ENCODE measurements around the gene ERMP1.

Gene ERMP1

DNA sequence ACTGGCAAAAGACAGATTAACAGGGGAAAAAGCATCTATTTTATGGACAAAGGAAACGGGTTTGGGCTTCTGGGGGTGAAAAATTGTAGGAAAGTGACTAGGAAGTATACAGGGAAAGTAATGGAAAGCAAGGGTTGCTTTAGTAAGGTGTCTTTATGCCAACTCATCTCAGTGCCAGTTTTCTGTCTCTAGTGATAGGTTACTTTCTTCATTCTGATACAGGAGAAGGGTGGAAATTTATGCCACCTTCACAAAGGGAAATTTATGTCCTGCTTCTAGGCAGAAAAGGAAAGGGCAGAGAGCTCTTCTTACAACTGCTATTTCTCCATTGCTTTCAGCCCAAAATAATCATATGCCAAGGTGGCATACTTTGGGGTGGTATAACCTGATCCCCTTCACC is 20.1 kb upstream of the ERMP1 start:
- TF ChIP-seq, protein P1, sequence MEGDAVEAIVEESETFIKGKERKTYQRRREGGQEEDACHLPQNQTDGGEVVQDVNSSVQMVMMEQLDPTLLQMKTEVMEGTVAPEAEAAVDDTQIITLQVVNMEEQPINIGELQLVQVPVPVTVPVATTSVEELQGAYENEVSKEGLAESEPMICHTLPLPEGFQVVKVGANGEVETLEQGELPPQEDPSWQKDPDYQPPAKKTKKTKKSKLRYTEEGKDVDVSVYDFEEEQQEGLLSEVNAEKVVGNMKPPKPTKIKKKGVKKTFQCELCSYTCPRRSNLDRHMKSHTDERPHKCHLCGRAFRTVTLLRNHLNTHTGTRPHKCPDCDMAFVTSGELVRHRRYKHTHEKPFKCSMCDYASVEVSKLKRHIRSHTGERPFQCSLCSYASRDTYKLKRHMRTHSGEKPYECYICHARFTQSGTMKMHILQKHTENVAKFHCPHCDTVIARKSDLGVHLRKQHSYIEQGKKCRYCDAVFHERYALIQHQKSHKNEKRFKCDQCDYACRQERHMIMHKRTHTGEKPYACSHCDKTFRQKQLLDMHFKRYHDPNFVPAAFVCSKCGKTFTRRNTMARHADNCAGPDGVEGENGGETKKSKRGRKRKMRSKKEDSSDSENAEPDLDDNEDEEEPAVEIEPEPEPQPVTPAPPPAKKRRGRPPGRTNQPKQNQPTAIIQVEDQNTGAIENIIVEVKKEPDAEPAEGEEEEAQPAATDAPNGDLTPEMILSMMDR (IDR thresholded peaks at IDR 0.05): no peak
- H3K27me3 ChIP-seq: no peaks in the 10 kb centered on the region
- DNase-seq: no peak
- H3K9me3 ChIP-seq: no peaks in the 10 kb centered on the region
- H3K36me3 ChIP-seq: peaks cover 0 to 7% (median 5%) of the 10 kb centered on the region in 3 donors
- intact Hi-C loops (cut with DNase I; ENCODE audit: low total_unique reads): no loop called here
- no peak overlapping the region for H3K4me3 ChIP-seq
- H3K4me1 ChIP-seq: no peaks in the 10 kb centered on the region
- no peak overlapping the region for H3K27ac ChIP-seq

DNA sequence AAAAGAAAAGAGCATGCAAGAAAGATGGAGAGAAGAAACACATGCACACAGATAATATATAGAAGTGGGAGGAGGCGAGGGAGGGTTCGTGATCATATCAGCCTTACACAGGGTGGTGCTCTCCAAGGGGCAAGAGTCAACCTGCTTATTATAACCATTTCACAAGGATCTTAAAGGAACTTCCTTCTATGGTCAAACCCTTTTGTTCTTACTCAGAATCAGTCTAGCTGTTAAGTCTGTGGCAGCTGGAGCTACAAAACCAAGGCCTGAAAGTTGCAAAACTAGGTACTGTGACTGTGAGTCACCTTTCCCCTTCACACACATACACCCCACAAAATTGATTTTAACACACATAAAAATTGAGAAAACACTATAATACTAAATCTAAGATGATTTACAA is 18.5 kb upstream of the ERMP1 start:
- no peak overlapping the region for H3K4me3 ChIP-seq
- H3K27me3 ChIP-seq: no peaks in the 10 kb centered on the region
- H3K9me3 ChIP-seq: no peaks in the 10 kb centered on the region
- H3K36me3 ChIP-seq: peaks cover 0 to 4% (median 0%) of the 10 kb centered on the region in 3 donors
- H3K4me1 ChIP-seq: no peaks in the 10 kb centered on the region
- intact Hi-C loops (cut with DNase I; ENCODE audit: low total_unique reads): no loop called here
- TF ChIP-seq, protein P1 (IDR thresholded peaks at IDR 0.05): no peak
- H3K27ac ChIP-seq: no peak overlapping the region
- no peak for DNase-seq

DNA sequence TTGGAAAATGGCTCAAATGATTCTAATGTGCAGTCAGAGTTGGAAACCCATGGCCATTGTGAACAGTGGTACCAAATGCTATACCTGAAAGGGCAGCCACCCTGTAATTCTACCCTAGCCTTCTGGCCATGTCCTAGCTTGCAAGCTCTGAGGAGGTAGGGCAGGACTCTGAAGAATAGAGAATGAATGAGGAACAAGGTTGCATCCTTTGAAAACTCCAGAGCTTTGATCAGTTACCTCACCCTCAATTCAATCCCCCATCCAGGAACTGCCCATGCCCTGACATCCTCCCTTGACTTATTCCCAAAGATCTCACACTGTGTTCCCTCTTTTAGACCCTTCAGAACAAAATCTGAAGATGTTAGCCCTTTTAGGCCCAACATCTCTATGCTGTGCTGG is 17.8 kb upstream of the ERMP1 start:
- H3K36me3 ChIP-seq: no peaks in the 10 kb centered on the region
- no peaks in the 10 kb centered on the region for H3K9me3 ChIP-seq
- DNase-seq: no peak
- intact Hi-C loops (cut with DNase I; ENCODE audit: low total_unique reads): no loop called here
- no peaks in the 10 kb centered on the region for H3K27me3 ChIP-seq
- no peak overlapping the region for H3K4me3 ChIP-seq
- no peak overlapping the region for H3K27ac ChIP-seq
- H3K4me1 ChIP-seq: no peaks in the 10 kb centered on the region
- TF ChIP-seq, protein P1 (IDR thresholded peaks at IDR 0.05): no peak

DNA sequence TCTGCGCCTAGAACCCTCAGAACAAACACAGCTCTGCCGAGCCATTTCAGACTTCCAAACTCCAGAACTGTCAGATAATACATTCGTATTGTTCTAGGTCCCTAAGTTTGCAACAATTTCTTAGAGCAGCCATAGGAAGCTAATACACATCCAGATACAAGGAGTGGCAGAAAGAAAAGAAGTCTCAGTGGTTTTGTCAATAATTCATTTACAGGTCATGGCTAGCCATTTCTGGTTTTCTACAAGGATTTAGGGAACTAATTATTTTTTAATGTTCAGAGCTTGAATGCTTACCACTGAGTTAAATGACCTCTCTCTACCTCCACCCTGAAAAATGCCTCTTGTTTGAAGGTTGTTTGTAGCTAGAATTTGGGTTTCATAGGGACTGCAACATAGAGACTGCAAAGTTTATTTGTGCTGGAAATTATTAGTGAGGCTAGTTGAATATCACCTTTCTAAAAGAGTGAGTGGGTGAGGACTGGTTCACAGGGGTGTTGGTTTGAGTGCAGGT is 15.5 kb upstream of the ERMP1 start:
- Histone ChIP-seq H3K4me1 (no peaks in the 10 kb centered on the region), H3K4me3 (no peak overlapping the region), H3K27ac (no peak overlapping the region), H3K9me3 (no peaks in the 10 kb centered on the region), H3K27me3 (no peaks in the 10 kb centered on the region), H3K36me3 (no peaks in the 10 kb centered on the region)
- no peak for DNase-seq
- TF ChIP-seq, protein P1 (IDR thresholded peaks at IDR 0.05): no peak
- intact Hi-C loops (cut with DNase I; ENCODE audit: low total_unique reads): no loop called here

DNA sequence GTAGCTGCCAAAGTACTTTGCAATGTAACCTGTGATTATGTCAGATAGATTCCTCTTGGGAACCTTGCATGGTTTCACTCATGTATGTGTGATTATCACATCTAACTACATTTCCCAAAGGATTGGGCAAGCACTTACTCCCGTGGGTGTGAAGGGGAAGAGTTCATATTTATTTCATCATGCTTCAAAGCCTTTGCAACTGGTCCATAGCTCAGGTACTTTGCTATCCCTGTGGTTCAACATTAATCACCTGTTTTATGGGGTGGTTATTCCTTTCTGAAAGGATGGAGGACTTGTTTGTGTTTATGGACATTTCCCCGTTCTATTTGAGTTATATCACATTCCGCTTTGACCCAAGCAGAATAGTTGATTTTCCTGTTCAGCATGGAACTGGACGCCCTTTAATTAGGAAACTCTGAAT is 13.6 kb upstream of the ERMP1 start:
- intact Hi-C loops (cut with DNase I; ENCODE audit: low total_unique reads): no loop called here
- DNase-seq: no peak
- Histone ChIP-seq H3K4me3 (no peak overlapping the region), H3K27me3 (no peaks in the 10 kb centered on the region), H3K9me3 (no peaks in the 10 kb centered on the region), H3K4me1 (no peaks in the 10 kb centered on the region), H3K36me3 (peaks cover 0 to 2% (median 0%) of the 10 kb centered on the region in 3 donors), H3K27ac (no peak overlapping the region)
- TF ChIP-seq, protein P1 (IDR thresholded peaks at IDR 0.05): no peak

DNA sequence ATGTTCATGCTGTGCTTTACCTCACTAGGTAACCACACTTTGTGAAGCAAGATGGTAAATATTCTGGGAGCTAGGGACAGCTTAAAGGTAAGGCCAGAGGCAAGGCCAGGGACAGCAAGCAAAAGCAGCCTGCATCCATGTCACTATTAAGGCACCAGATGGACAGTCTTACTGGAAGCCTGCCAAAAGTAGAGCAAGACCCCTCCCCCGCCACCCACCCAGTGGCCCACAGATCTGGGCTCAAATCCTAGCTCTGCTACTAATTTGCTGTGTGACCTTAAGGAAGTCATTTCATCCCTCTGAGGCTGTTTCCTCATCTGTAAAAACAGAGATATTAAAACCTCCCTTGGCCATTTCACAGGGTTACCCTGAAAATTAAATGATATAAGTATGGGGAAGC is 13.2 kb upstream of the ERMP1 start:
- TF ChIP-seq, protein P1 (IDR thresholded peaks at IDR 0.05): no peak
- Histone ChIP-seq H3K27ac (no peak overlapping the region), H3K27me3 (no peaks in the 10 kb centered on the region), H3K36me3 (peaks cover 0 to 6% (median 0%) of the 10 kb centered on the region in 3 donors), H3K4me3 (no peak overlapping the region), H3K4me1 (no peaks in the 10 kb centered on the region), H3K9me3 (no peaks in the 10 kb centered on the region)
- DNase-seq: no peak
- intact Hi-C loops (cut with DNase I; ENCODE audit: low total_unique reads): no loop called here
